Measurements from ENCODE around the gene TUT4. TPM values are rescaled to one million over a fixed set of nuclear protein-coding genes. Genes with fewer than 3 reads are reported as not detected.

TUT4 gene
- total and polyA plus RNA-seq, 2 donors (not counting 3 experiments of a cell fraction or from before 2014, with no cell fraction given) = 24.7 to 41.2 TPM

GRCh38 chr1:52551507-52552235, 1.2 kb downstream of the TUT4 start:
- TF ChIP-seq JUN (IDR thresholded peaks at IDR 0.05; ENCODE audit: borderline replicate concordance, insufficient read depth, insufficient read length, low read depth) = no peak
- TF ChIP-seq MYC (IDR thresholded peaks at IDR 0.05; ENCODE audit: low read depth, low read length) = no peak
- no peak for TF ChIP-seq EZH2 (IDR thresholded peaks at IDR 0.05; ENCODE audit: borderline replicate concordance, low read depth, low read length, severe bottlenecking)
- no peak for TF ChIP-seq FOS (IDR thresholded peaks at IDR 0.05; ENCODE audit: borderline replicate concordance, insufficient read depth, low read length)
- no peak for TF ChIP-seq POLR2AphosphoS5 (IDR thresholded peaks at IDR 0.05; ENCODE audit: insufficient read depth, low read depth, low read length)
- TF ChIP-seq GATA2 (IDR thresholded peaks at IDR 0.05; ENCODE audit: insufficient read depth, insufficient read length, low read depth, low read length) = no peak
- TF ChIP-seq POLR2A (IDR thresholded peaks at IDR 0.05; ENCODE audit: low read depth, low read length) = no peak
- no peak for TF ChIP-seq CTCF (IDR thresholded peaks at IDR 0.05; ENCODE audit: extremely low read depth in 1 of 2, insufficient read depth in 1 of 2, low read depth in 1 of 2, low read length in 2 of 2)
- no peak for TF ChIP-seq MAX (IDR thresholded peaks at IDR 0.05; ENCODE audit: insufficient read depth, insufficient read length)
- DNase-seq (ENCODE audit: low read depth, low spot score) (peak; percentile 65), FAIRE-seq (no peak)
- Histone ChIP-seq H4K20me1 (replicated peaks; ENCODE audit: control insufficient read depth, extremely low read depth, insufficient read depth, low read length) (peaks cover 2% of the 10 kb centered on the region), H3K9me3 (replicated peaks; ENCODE audit: control insufficient read depth, insufficient read depth, low read length) (no peaks in the 10 kb centered on the region), H3K79me2 (ENCODE audit: control insufficient read depth, insufficient read depth, low read length) (peaks cover 34% of the 10 kb centered on the region), H3K9ac (replicated peaks; ENCODE audit: extremely low read depth, insufficient read depth, low read length) (peak overlapping the region; percentile 93), H3K27me3 (ENCODE audit: control insufficient read depth in 2 of 2, insufficient read depth in 2 of 2, low read length in 2 of 2) (no peaks in the 10 kb centered on the region), H3K9me1 (replicated peaks; ENCODE audit: control insufficient read depth, extremely low read depth, insufficient read depth, low read length) (no peaks in the 10 kb centered on the region), H3K27ac (ENCODE audit: insufficient read depth, low read depth, low read length) (peak overlapping the region; percentile 60), H3K4me2 (ENCODE audit: insufficient read depth, low read length) (peak overlapping the region; percentile 99), H2AFZ (ENCODE audit: low read depth, low read length) (peak overlapping the region; percentile 97), H3K36me3 (ENCODE audit: control insufficient read depth in 2 of 2, extremely low read depth in 1 of 2, insufficient read depth in 2 of 2, low read length in 2 of 2) (no peaks in the 10 kb centered on the region), H3K4me3 (replicated peaks in 1 of 3; ENCODE audit: insufficient read depth in 1 of 3, low read depth in 1 of 3, low read length in 3 of 3) (peak overlapping the region; percentile 80 to 97 (median 96)), H3K4me1 (ENCODE audit: control insufficient read depth, extremely low read depth, insufficient read depth, low read length) (peaks cover 11% of the 10 kb centered on the region)
- TSS peak; percentile 54 for BruUV-seq (replicated peaks)
- dilution Hi-C loops (cut with MboI; ENCODE audit: extremely low pct_ligation_motif_present, low sequenced_read_pairs) (no loop called here), intact Hi-C loops (cut with micrococcal nuclease) (loop anchor here (1.0 to 5.0 kb wide), 5 partner anchors 51 to 147 kb away; partner anchors contain the start of genes GPX7, ORC1, PRPF38A and SHISAL2A)
- ChIA-PET POLR2A (no interaction called here), CTCF (no interaction called here)

Measured in endothelial cell of umbilical vein (primary cell).